WTC11 (cell line): ENCODE results near the gene FLOT2. TPM values are rescaled to one million over a fixed set of nuclear protein-coding genes. Genes with fewer than 3 reads are reported as not detected.

ENCODE experiments used
- ATAC-seq: fragments of 200-7000 bp; cut with Tn5 transposase; 2 replicates; pipeline ENCODE4 v1.10.0; 2021; ENCODE audit warnings: mild to moderate bottlenecking, moderate library complexity
- CTCF ChIA-PET: fragments of 300-600 bp; sonication (Branson Sonifier 250); formaldehyde crosslinking; loops from one replicate; lab custom pipeline; 2021; ENCODE audit warnings: antibody characterized with exemption; lab: Charles Lee
- POLR2A ChIA-PET: fragments of 350-600 bp; sonication (Branson Sonifier 250); formaldehyde crosslinking; loops from one replicate; lab custom pipeline; 2021; ENCODE audit warnings: antibody characterized with exemption; lab: Charles Lee
- DNase-seq: peaks from one replicate; pipeline ENCODE4 v3.0.0; 2021; ENCODE audit warnings: low spot score
- H3K27ac Mint-ChIP-seq: 2 replicates; pipeline ENCODE4 v1.8.0; 2021; ENCODE audit warnings: mixed read lengths
- H3K27me3 Mint-ChIP-seq: 2 replicates; pipeline ENCODE4 v1.8.0; 2021; ENCODE audit warnings: low read depth, mild to moderate bottlenecking, moderate library complexity, mixed read lengths
- H3K36me3 Mint-ChIP-seq: 2 replicates; pipeline ENCODE4 v1.8.0; 2021; ENCODE audit warnings: mixed read lengths
- H3K4me1 Mint-ChIP-seq: 2 replicates; pipeline ENCODE4 v1.8.0; 2022; ENCODE audit warnings: mixed read lengths
- H3K4me3 Mint-ChIP-seq: 2 replicates; pipeline ENCODE4 v1.8.0; 2021; ENCODE audit warnings: mild to moderate bottlenecking, moderate library complexity, mixed read lengths
- H3K9me3 Mint-ChIP-seq: 2 replicates; pipeline ENCODE4 v1.8.0; 2021; ENCODE audit warnings: mixed read lengths
- ELF4 ChIP-seq: sonication (generic); formaldehyde crosslinking; IDR thresholded peaks from 2 replicates; pipeline ENCODE4 v1.8.1; 2022; ENCODE audit warnings: low read depth, mild to moderate bottlenecking, moderate library complexity, missing genetic modification reagents
- GTF2I ChIP-seq: fragments of 250-450 bp; sonication (Bioruptor Pico); conservative IDR thresholded peaks from 2 replicates; pipeline ENCODE4 v1.4.0; 2021; ENCODE audit warnings: mild to moderate bottlenecking
- HMGA2 ChIP-seq: fragments of 250-450 bp; sonication (Bioruptor Pico); IDR thresholded peaks from 2 replicates; pipeline ENCODE4 v1.4.0; 2021; ENCODE audit warnings: mild to moderate bottlenecking, moderate library complexity
- JAZF1 ChIP-seq: fragments of 250-450 bp; sonication (Bioruptor Pico); IDR thresholded peaks from 2 replicates; pipeline ENCODE4 v1.9.0; 2021; ENCODE audit warnings: moderate library complexity, mild to moderate bottlenecking, inconsistent platforms
- MXD4 ChIP-seq: fragments of 250-450 bp; sonication (Bioruptor Pico); IDR thresholded peaks from 2 replicates; pipeline ENCODE4 v1.8.0; 2021; ENCODE audit warnings: mild to moderate bottlenecking, moderate library complexity, borderline replicate concordance
- RORB ChIP-seq: fragments of 250-450 bp; sonication (Bioruptor Pico); IDR thresholded peaks from 2 replicates; pipeline ENCODE4 v1.9.0; 2021; ENCODE audit warnings: mild to moderate bottlenecking
- ZNF138 ChIP-seq: sonication (generic); formaldehyde crosslinking; conservative IDR thresholded peaks from 2 replicates; pipeline ENCODE4 v1.8.1; 2022; ENCODE audit warnings: mild to moderate bottlenecking, moderate library complexity, missing genetic modification reagents
- ZNF219 ChIP-seq: sonication (generic); formaldehyde crosslinking; IDR thresholded peaks from 2 replicates; pipeline ENCODE4 v1.8.0; 2023; ENCODE audit warnings: missing genetic modification reagents, mild to moderate bottlenecking, borderline replicate concordance
- ZNF416 ChIP-seq: fragments of 250-450 bp; sonication (Bioruptor Pico); IDR thresholded peaks from 2 replicates; pipeline ENCODE4 v1.9.0; 2021; ENCODE audit warnings: mild to moderate bottlenecking, inconsistent platforms
- total RNA-seq: library from RNA; stranded (reverse); gene quantifications from 3 replicates; pipeline ENCODE4 v1.2.3, GENCODE V29; 2021
- TF ChIP-seq, protein P1 (sequence below): sonication (generic); formaldehyde crosslinking; IDR thresholded peaks from 2 replicates; pipeline ENCODE4 v1.8.0; 2023; ENCODE audit warnings: missing genetic modification reagents, mild to moderate bottlenecking, borderline replicate concordance
- TF ChIP-seq, protein P2 (sequence below): sonication (generic); formaldehyde crosslinking; IDR thresholded peaks from 2 replicates; pipeline ENCODE4 v1.8.1; 2022; ENCODE audit warnings: mild to moderate bottlenecking, missing genetic modification reagents, moderate library complexity, borderline replicate concordance
- TF ChIP-seq, protein P3 (sequence below): sonication (generic); formaldehyde crosslinking; conservative IDR thresholded peaks from 2 replicates; pipeline ENCODE4 v1.8.1; 2022; ENCODE audit warnings: mild to moderate bottlenecking, missing genetic modification reagents
- TF ChIP-seq, protein P4 (sequence below): fragments of 250-450 bp; sonication (Bioruptor Pico); IDR thresholded peaks from 2 replicates; pipeline ENCODE4 v1.9.0; 2021; ENCODE audit warnings: mild to moderate bottlenecking
- TF ChIP-seq, protein P5 (sequence below): sonication (generic); formaldehyde crosslinking; IDR thresholded peaks from 2 replicates; pipeline ENCODE4 v1.8.1; 2022; ENCODE audit warnings: missing genetic modification reagents, borderline replicate concordance

Gene FLOT2
- total RNA-seq, 1 experiment from 2014 or later: 139 TPM

DNA sequence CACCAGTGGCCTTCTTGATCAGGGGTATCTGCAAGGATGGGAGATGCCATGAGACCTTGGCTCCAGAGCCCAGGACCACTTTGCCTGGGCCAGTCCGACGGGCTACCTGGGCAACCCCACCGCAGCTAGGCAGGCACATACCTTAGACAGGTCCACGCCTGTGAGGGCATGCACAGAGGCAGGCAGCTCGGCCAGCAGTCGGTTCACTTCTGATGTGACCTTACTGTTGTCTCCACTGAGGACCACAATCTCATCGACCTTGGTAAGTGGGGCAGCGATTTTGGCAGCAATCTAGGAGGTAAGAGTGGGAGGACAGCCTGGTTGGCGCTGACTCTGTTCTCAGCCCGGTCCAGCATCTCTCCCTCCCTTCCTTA lies 17.0 kb downstream of the FLOT2 start:
- Mint-ChIP-seq H3K4me1 (peaks cover 10% of the 10 kb centered on the region; the same call in 1 of the 2 replicates), H3K27me3 (peaks cover 1% of the 10 kb centered on the region), H3K9me3 (peaks cover 4% of the 10 kb centered on the region), H3K27ac (no peak overlapping the region), H3K4me3 (no peak overlapping the region), H3K36me3 (peaks cover 36% of the 10 kb centered on the region)
- DNase-seq (no peak), ATAC-seq (no peak)
- POLR2A ChIA-PET: no interaction called here
- TF ChIP-seq, protein P1, sequence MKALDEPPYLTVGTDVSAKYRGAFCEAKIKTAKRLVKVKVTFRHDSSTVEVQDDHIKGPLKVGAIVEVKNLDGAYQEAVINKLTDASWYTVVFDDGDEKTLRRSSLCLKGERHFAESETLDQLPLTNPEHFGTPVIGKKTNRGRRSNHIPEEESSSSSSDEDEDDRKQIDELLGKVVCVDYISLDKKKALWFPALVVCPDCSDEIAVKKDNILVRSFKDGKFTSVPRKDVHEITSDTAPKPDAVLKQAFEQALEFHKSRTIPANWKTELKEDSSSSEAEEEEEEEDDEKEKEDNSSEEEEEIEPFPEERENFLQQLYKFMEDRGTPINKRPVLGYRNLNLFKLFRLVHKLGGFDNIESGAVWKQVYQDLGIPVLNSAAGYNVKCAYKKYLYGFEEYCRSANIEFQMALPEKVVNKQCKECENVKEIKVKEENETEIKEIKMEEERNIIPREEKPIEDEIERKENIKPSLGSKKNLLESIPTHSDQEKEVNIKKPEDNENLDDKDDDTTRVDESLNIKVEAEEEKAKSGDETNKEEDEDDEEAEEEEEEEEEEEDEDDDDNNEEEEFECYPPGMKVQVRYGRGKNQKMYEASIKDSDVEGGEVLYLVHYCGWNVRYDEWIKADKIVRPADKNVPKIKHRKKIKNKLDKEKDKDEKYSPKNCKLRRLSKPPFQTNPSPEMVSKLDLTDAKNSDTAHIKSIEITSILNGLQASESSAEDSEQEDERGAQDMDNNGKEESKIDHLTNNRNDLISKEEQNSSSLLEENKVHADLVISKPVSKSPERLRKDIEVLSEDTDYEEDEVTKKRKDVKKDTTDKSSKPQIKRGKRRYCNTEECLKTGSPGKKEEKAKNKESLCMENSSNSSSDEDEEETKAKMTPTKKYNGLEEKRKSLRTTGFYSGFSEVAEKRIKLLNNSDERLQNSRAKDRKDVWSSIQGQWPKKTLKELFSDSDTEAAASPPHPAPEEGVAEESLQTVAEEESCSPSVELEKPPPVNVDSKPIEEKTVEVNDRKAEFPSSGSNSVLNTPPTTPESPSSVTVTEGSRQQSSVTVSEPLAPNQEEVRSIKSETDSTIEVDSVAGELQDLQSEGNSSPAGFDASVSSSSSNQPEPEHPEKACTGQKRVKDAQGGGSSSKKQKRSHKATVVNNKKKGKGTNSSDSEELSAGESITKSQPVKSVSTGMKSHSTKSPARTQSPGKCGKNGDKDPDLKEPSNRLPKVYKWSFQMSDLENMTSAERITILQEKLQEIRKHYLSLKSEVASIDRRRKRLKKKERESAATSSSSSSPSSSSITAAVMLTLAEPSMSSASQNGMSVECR (CRISPR knock-in tag): no peak
- TF ChIP-seq JAZF1 (no peak), ZNF138 (CRISPR knock-in tag) (no peak), ZNF416 (CRISPR knock-in tag) (no peak), ELF4 (CRISPR knock-in tag) (no peak), GTF2I (CRISPR knock-in tag) (no peak), MXD4 (no peak)
- TF ChIP-seq, protein P2, sequence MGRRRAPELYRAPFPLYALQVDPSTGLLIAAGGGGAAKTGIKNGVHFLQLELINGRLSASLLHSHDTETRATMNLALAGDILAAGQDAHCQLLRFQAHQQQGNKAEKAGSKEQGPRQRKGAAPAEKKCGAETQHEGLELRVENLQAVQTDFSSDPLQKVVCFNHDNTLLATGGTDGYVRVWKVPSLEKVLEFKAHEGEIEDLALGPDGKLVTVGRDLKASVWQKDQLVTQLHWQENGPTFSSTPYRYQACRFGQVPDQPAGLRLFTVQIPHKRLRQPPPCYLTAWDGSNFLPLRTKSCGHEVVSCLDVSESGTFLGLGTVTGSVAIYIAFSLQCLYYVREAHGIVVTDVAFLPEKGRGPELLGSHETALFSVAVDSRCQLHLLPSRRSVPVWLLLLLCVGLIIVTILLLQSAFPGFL: no peak
- TF ChIP-seq, protein P3, sequence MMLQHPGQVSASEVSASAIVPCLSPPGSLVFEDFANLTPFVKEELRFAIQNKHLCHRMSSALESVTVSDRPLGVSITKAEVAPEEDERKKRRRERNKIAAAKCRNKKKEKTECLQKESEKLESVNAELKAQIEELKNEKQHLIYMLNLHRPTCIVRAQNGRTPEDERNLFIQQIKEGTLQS: no peak
- TF ChIP-seq, protein P4, sequence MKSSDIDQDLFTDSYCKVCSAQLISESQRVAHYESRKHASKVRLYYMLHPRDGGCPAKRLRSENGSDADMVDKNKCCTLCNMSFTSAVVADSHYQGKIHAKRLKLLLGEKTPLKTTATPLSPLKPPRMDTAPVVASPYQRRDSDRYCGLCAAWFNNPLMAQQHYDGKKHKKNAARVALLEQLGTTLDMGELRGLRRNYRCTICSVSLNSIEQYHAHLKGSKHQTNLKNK (CRISPR knock-in tag): no peak
- CTCF ChIA-PET: interaction anchor here (1.7 kb wide), 1 partner anchor 130 kb away, joined by 20 read pairs; no protein-coding TSS in a partner anchor

DNA sequence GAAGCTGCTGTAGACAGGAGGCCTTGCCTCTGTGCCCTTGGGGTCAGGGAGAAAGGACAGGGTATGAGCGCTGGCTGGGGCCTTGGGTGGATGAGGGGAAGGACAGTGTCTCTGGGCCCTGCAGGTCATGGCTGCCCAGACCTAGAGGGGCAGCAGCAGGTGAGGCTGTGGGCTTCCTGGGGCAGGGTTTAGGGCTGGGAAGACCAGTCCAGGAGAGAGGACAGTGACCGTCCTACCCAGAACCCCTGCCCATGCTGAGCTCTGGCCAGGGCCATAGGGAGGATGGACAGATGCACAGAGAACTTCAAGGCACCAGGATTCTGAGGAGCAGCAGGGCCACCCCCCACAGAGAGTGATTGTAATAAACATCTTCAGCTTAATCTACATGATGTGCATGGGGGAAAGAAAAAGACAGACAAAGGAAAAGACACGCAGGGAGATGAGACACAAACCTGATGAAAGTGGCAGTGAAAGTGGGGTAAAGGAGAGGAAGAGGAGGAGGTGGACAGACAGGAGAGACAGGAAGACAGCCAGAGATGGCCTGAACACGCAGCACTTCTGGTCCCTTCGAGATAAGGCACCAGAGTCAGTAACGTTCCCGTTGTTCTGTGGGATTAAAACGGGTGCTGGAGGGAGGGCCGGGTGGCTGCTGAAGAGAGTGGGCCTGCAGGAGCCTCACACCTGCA lies 17.5 kb downstream of the FLOT2 start:
- CTCF ChIA-PET: interaction anchor here (0.8 to 2.0 kb wide), 13 partner anchors 11 to 160 kb away, joined by 3 to 49 read pairs (median 7); partner anchors contain the start of genes DHRS13, FLOT2, RPL23A and TLCD1
- TF ChIP-seq ZNF219 (CRISPR knock-in tag) (no peak), RORB (no peak), ZNF138 (CRISPR knock-in tag) (no peak), HMGA2 (CRISPR knock-in tag) (no peak)
- TF ChIP-seq, protein P5, sequence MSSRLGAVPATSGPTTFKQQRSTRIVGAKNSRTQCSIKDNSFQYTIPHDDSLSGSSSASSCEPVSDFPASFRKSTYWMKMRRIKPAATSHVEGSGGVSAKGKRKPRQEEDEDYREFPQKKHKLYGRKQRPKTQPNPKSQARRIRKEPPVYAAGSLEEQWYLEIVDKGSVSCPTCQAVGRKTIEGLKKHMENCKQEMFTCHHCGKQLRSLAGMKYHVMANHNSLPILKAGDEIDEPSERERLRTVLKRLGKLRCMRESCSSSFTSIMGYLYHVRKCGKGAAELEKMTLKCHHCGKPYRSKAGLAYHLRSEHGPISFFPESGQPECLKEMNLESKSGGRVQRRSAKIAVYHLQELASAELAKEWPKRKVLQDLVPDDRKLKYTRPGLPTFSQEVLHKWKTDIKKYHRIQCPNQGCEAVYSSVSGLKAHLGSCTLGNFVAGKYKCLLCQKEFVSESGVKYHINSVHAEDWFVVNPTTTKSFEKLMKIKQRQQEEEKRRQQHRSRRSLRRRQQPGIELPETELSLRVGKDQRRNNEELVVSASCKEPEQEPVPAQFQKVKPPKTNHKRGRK (CRISPR knock-in tag): no peak
- TF ChIP-seq, protein P2: no peak
- TF ChIP-seq, all 79 proteins: peak for 0
- H3K9me3 Mint-ChIP-seq: peaks cover 4% of the 10 kb centered on the region

More for the DNA sequence above, 17.5 kb downstream of the FLOT2 start:
- peaks cover 10% of the 10 kb centered on the region; the same call in 1 of the 2 replicates for H3K4me1 Mint-ChIP-seq
- POLR2A ChIA-PET: interaction anchor here (1.6 kb wide), 1 partner anchor 153 kb away, joined by 10 read pairs; no protein-coding TSS in a partner anchor
- H3K27ac Mint-ChIP-seq: no peak overlapping the region
- ATAC-seq (no peak), DNase-seq (no peak)
- peaks cover 4% of the 10 kb centered on the region for H3K27me3 Mint-ChIP-seq
- peaks cover 36% of the 10 kb centered on the region for H3K36me3 Mint-ChIP-seq
- no peak overlapping the region for H3K4me3 Mint-ChIP-seq
